WTC11 (cell line): ENCODE measurements around the gene EVC2. TPM values are rescaled to one million over a fixed set of nuclear protein-coding genes. Genes with fewer than 3 reads are reported as not detected.

Experiments
- ATAC-seq: fragments of 200-7000 bp; cut with Tn5 transposase; 2 replicates; pipeline ENCODE4 v1.10.0; 2021; ENCODE audit warnings: mild to moderate bottlenecking, moderate library complexity
- CTCF ChIA-PET: fragments of 300-600 bp; sonication (Branson Sonifier 250); formaldehyde crosslinking; loops from one replicate; lab custom pipeline; 2021; ENCODE audit warnings: antibody characterized with exemption; lab: Charles Lee
- POLR2A ChIA-PET: fragments of 350-600 bp; sonication (Branson Sonifier 250); formaldehyde crosslinking; loops from one replicate; lab custom pipeline; 2021; ENCODE audit warnings: antibody characterized with exemption; lab: Charles Lee
- DNase-seq: peaks from one replicate; pipeline ENCODE4 v3.0.0; 2021; ENCODE audit warnings: low spot score
- H3K27ac Mint-ChIP-seq: 2 replicates; pipeline ENCODE4 v1.8.0; 2021; ENCODE audit warnings: mixed read lengths
- H3K27me3 Mint-ChIP-seq: 2 replicates; pipeline ENCODE4 v1.8.0; 2021; ENCODE audit warnings: low read depth, mild to moderate bottlenecking, moderate library complexity, mixed read lengths
- H3K36me3 Mint-ChIP-seq: 2 replicates; pipeline ENCODE4 v1.8.0; 2021; ENCODE audit warnings: mixed read lengths
- H3K4me1 Mint-ChIP-seq: 2 replicates; pipeline ENCODE4 v1.8.0; 2022; ENCODE audit warnings: mixed read lengths
- H3K4me3 Mint-ChIP-seq: 2 replicates; pipeline ENCODE4 v1.8.0; 2021; ENCODE audit warnings: mild to moderate bottlenecking, moderate library complexity, mixed read lengths
- H3K9me3 Mint-ChIP-seq: 2 replicates; pipeline ENCODE4 v1.8.0; 2021; ENCODE audit warnings: mixed read lengths
- EMX1 ChIP-seq: fragments of 250-450 bp; sonication (Bioruptor Pico); IDR thresholded peaks from 2 replicates; pipeline ENCODE4 v1.8.0; 2021; ENCODE audit warnings: mild to moderate bottlenecking
- FOXK1 ChIP-seq: sonication (generic); formaldehyde crosslinking; IDR thresholded peaks from 2 replicates; pipeline ENCODE4 v1.8.0; 2022; ENCODE audit warnings: mild to moderate bottlenecking, moderate library complexity, missing genetic modification reagents
- GTF2I ChIP-seq: fragments of 250-450 bp; sonication (Bioruptor Pico); conservative IDR thresholded peaks from 2 replicates; pipeline ENCODE4 v1.4.0; 2021; ENCODE audit warnings: mild to moderate bottlenecking
- HMGA2 ChIP-seq: fragments of 250-450 bp; sonication (Bioruptor Pico); IDR thresholded peaks from 2 replicates; pipeline ENCODE4 v1.4.0; 2021; ENCODE audit warnings: mild to moderate bottlenecking, moderate library complexity
- IRF2 ChIP-seq: sonication (generic); formaldehyde crosslinking; IDR thresholded peaks from 2 replicates; pipeline ENCODE4 v1.8.0; 2022; ENCODE audit warnings: low read depth, missing genetic modification reagents, borderline replicate concordance
- KAT7 ChIP-seq: sonication (generic); formaldehyde crosslinking; IDR thresholded peaks from 2 replicates; pipeline ENCODE4 v1.8.1; 2023; ENCODE audit warnings: missing genetic modification reagents, mild to moderate bottlenecking, borderline replicate concordance
- NFE2L1 ChIP-seq: sonication (generic); formaldehyde crosslinking; IDR thresholded peaks from 2 replicates; pipeline ENCODE4 v1.8.1; 2023; ENCODE audit warnings: missing genetic modification reagents
- NR3C1 ChIP-seq: sonication (generic); formaldehyde crosslinking; conservative IDR thresholded peaks from 2 replicates; pipeline ENCODE4 v1.8.1; 2023; ENCODE audit warnings: low read depth, mild to moderate bottlenecking, missing genetic modification reagents
- OVOL2 ChIP-seq: fragments of 250-450 bp; sonication (Bioruptor Pico); IDR thresholded peaks from 2 replicates; pipeline ENCODE4 v1.9.0; 2021; ENCODE audit warnings: mild to moderate bottlenecking, borderline replicate concordance
- SMAD3 ChIP-seq: sonication (generic); formaldehyde crosslinking; IDR thresholded peaks from 2 replicates; pipeline ENCODE4 v1.8.0; 2022; ENCODE audit warnings: missing genetic modification reagents, mild to moderate bottlenecking, borderline replicate concordance
- TCF7 ChIP-seq: sonication (generic); formaldehyde crosslinking; IDR thresholded peaks from 2 replicates; pipeline ENCODE4 v1.8.0; 2022; ENCODE audit warnings: mild to moderate bottlenecking, low read depth, missing genetic modification reagents, moderate library complexity
- TP53 ChIP-seq: sonication (generic); formaldehyde crosslinking; IDR thresholded peaks from 2 replicates; pipeline ENCODE4 v1.8.1; 2023; ENCODE audit warnings: mild to moderate bottlenecking, missing genetic modification reagents
- ZBTB21 ChIP-seq: sonication (generic); formaldehyde crosslinking; IDR thresholded peaks from 2 replicates; pipeline ENCODE4 v1.8.1; 2023; ENCODE audit warnings: mild to moderate bottlenecking, missing genetic modification reagents, borderline replicate concordance
- ZNF121 ChIP-seq: sonication (generic); formaldehyde crosslinking; IDR thresholded peaks from 2 replicates; pipeline ENCODE4 v1.8.0; 2023; ENCODE audit warnings: missing genetic modification reagents
- ZNF219 ChIP-seq: sonication (generic); formaldehyde crosslinking; IDR thresholded peaks from 2 replicates; pipeline ENCODE4 v1.8.0; 2023; ENCODE audit warnings: missing genetic modification reagents, mild to moderate bottlenecking, borderline replicate concordance
- total RNA-seq: library from RNA; stranded (reverse); gene quantifications from 3 replicates; pipeline ENCODE4 v1.2.3, GENCODE V29; 2021
- TF ChIP-seq, protein P1 (sequence below): sonication (generic); formaldehyde crosslinking; IDR thresholded peaks from 2 replicates; pipeline ENCODE4 v1.8.0; 2022; ENCODE audit warnings: missing genetic modification reagents
- TF ChIP-seq, protein P2 (sequence below): fragments of 250-450 bp; sonication (Bioruptor Pico); IDR thresholded peaks from 2 replicates; pipeline ENCODE4 v1.9.0; 2021; ENCODE audit warnings: moderate library complexity, mild to moderate bottlenecking, inconsistent platforms, borderline replicate concordance
- TF ChIP-seq, protein P3 (sequence below): sonication (generic); formaldehyde crosslinking; conservative IDR thresholded peaks from 2 replicates; pipeline ENCODE4 v1.8.1; 2023; ENCODE audit warnings: mild to moderate bottlenecking, low read depth, missing genetic modification reagents, moderate library complexity
- TF ChIP-seq, protein P4 (sequence below): sonication (generic); formaldehyde crosslinking; IDR thresholded peaks from 2 replicates; pipeline ENCODE4 v1.8.1; 2023; ENCODE audit warnings: mild to moderate bottlenecking, missing genetic modification reagents
- TF ChIP-seq, protein P5 (sequence below): sonication (generic); formaldehyde crosslinking; IDR thresholded peaks from 2 replicates; pipeline ENCODE4 v1.8.0; 2023; ENCODE audit warnings: missing genetic modification reagents, mild to moderate bottlenecking, borderline replicate concordance

The EVC2 gene
- total RNA-seq, 1 experiment from 2014 or later: 4.8 TPM

DNA sequence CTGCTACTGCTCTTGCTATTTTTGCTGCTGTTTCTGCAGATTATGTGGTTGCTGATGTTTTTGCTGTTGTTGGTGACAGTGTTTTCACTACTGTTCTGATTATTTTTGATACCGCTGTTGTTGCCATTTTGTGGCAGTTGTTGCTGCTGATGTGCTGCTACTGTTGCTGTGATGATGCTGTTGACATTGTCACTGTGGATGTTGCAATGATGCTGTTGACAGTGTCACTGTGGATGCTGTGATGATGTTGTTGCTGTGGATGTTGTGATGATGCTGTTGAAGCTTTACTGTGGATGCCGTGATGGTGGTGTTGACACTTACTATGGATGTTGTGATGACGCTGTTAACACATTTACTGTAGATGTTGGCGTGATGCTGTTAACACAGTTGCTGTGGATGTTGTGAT lies 180.3 kb downstream of the EVC2 start (continued):
- TF ChIP-seq, protein P1, sequence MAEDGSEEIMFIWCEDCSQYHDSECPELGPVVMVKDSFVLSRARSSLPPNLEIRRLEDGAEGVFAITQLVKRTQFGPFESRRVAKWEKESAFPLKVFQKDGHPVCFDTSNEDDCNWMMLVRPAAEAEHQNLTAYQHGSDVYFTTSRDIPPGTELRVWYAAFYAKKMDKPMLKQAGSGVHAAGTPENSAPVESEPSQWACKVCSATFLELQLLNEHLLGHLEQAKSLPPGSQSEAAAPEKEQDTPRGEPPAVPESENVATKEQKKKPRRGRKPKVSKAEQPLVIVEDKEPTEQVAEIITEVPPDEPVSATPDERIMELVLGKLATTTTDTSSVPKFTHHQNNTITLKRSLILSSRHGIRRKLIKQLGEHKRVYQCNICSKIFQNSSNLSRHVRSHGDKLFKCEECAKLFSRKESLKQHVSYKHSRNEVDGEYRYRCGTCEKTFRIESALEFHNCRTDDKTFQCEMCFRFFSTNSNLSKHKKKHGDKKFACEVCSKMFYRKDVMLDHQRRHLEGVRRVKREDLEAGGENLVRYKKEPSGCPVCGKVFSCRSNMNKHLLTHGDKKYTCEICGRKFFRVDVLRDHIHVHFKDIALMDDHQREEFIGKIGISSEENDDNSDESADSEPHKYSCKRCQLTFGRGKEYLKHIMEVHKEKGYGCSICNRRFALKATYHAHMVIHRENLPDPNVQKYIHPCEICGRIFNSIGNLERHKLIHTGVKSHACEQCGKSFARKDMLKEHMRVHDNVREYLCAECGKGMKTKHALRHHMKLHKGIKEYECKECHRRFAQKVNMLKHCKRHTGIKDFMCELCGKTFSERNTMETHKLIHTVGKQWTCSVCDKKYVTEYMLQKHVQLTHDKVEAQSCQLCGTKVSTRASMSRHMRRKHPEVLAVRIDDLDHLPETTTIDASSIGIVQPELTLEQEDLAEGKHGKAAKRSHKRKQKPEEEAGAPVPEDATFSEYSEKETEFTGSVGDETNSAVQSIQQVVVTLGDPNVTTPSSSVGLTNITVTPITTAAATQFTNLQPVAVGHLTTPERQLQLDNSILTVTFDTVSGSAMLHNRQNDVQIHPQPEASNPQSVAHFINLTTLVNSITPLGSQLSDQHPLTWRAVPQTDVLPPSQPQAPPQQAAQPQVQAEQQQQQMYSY (CRISPR knock-in tag): no peak
- TF ChIP-seq FOXK1 (no peak), HMGA2 (CRISPR knock-in tag) (no peak), TP53 (CRISPR knock-in tag) (no peak), TCF7 (CRISPR knock-in tag) (no peak), NR3C1 (CRISPR knock-in tag) (no peak), IRF2 (no peak)
- TF ChIP-seq, protein P2, sequence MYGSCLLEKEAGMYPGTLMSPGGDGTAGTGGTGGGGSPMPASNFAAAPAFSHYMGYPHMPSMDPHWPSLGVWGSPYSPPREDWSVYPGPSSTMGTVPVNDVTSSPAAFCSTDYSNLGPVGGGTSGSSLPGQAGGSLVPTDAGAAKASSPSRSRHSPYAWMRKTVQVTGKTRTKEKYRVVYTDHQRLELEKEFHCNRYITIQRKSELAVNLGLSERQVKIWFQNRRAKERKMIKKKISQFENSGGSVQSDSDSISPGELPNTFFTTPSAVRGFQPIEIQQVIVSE (CRISPR knock-in tag): no peak

DNA sequence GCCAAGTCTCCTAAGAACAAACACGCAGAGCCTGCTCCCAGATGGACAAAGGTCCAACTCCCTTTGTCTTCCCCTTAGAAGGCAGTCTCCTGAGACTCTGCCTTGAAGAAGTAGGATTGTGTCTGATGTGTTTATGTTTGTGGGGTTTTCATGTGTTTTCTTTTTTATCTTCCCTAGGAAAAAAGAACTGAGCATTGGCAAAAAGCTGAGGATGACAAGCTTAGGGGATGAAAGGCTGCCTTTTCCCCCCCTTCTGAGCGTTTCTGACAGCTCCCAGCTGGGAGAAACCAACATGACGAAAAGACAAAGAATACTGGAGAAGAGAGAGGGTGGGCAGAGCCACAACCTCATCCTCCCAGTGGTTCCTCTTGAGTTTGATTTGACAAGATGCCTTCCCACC lies 181.1 kb downstream of the EVC2 start:
- H3K4me3 Mint-ChIP-seq: no peak overlapping the region
- CTCF ChIA-PET: no interaction called here
- H3K9me3 Mint-ChIP-seq: peaks cover 17% of the 10 kb centered on the region
- no peak overlapping the region for H3K27ac Mint-ChIP-seq
- no peaks in the 10 kb centered on the region for H3K27me3 Mint-ChIP-seq
- POLR2A ChIA-PET: no interaction called here
- H3K4me1 Mint-ChIP-seq: peaks cover 10% of the 10 kb centered on the region
- DNase-seq (no peak), ATAC-seq (no peak)
- no peaks in the 10 kb centered on the region; the same call in 1 of the 2 replicates for H3K36me3 Mint-ChIP-seq
- no peak for TF ChIP-seq NFE2L1 (CRISPR knock-in tag)
- no peak for TF ChIP-seq TCF7 (CRISPR knock-in tag)
- TF ChIP-seq ZNF219 (CRISPR knock-in tag): no peak
- TF ChIP-seq, protein P3, sequence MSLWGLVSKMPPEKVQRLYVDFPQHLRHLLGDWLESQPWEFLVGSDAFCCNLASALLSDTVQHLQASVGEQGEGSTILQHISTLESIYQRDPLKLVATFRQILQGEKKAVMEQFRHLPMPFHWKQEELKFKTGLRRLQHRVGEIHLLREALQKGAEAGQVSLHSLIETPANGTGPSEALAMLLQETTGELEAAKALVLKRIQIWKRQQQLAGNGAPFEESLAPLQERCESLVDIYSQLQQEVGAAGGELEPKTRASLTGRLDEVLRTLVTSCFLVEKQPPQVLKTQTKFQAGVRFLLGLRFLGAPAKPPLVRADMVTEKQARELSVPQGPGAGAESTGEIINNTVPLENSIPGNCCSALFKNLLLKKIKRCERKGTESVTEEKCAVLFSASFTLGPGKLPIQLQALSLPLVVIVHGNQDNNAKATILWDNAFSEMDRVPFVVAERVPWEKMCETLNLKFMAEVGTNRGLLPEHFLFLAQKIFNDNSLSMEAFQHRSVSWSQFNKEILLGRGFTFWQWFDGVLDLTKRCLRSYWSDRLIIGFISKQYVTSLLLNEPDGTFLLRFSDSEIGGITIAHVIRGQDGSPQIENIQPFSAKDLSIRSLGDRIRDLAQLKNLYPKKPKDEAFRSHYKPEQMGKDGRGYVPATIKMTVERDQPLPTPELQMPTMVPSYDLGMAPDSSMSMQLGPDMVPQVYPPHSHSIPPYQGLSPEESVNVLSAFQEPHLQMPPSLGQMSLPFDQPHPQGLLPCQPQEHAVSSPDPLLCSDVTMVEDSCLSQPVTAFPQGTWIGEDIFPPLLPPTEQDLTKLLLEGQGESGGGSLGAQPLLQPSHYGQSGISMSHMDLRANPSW (CRISPR knock-in tag): no peak
- TF ChIP-seq SMAD3 (CRISPR knock-in tag): no peak
- no peak for TF ChIP-seq ZBTB21 (CRISPR knock-in tag)
- TF ChIP-seq, protein P4, sequence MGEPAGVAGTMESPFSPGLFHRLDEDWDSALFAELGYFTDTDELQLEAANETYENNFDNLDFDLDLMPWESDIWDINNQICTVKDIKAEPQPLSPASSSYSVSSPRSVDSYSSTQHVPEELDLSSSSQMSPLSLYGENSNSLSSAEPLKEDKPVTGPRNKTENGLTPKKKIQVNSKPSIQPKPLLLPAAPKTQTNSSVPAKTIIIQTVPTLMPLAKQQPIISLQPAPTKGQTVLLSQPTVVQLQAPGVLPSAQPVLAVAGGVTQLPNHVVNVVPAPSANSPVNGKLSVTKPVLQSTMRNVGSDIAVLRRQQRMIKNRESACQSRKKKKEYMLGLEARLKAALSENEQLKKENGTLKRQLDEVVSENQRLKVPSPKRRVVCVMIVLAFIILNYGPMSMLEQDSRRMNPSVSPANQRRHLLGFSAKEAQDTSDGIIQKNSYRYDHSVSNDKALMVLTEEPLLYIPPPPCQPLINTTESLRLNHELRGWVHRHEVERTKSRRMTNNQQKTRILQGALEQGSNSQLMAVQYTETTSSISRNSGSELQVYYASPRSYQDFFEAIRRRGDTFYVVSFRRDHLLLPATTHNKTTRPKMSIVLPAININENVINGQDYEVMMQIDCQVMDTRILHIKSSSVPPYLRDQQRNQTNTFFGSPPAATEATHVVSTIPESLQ (CRISPR knock-in tag): no peak
- TF ChIP-seq, protein P5, sequence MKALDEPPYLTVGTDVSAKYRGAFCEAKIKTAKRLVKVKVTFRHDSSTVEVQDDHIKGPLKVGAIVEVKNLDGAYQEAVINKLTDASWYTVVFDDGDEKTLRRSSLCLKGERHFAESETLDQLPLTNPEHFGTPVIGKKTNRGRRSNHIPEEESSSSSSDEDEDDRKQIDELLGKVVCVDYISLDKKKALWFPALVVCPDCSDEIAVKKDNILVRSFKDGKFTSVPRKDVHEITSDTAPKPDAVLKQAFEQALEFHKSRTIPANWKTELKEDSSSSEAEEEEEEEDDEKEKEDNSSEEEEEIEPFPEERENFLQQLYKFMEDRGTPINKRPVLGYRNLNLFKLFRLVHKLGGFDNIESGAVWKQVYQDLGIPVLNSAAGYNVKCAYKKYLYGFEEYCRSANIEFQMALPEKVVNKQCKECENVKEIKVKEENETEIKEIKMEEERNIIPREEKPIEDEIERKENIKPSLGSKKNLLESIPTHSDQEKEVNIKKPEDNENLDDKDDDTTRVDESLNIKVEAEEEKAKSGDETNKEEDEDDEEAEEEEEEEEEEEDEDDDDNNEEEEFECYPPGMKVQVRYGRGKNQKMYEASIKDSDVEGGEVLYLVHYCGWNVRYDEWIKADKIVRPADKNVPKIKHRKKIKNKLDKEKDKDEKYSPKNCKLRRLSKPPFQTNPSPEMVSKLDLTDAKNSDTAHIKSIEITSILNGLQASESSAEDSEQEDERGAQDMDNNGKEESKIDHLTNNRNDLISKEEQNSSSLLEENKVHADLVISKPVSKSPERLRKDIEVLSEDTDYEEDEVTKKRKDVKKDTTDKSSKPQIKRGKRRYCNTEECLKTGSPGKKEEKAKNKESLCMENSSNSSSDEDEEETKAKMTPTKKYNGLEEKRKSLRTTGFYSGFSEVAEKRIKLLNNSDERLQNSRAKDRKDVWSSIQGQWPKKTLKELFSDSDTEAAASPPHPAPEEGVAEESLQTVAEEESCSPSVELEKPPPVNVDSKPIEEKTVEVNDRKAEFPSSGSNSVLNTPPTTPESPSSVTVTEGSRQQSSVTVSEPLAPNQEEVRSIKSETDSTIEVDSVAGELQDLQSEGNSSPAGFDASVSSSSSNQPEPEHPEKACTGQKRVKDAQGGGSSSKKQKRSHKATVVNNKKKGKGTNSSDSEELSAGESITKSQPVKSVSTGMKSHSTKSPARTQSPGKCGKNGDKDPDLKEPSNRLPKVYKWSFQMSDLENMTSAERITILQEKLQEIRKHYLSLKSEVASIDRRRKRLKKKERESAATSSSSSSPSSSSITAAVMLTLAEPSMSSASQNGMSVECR: no peak
- TF ChIP-seq, protein P1 (CRISPR knock-in tag): no peak
- TF ChIP-seq HMGA2 (CRISPR knock-in tag): no peak
- no peak for TF ChIP-seq OVOL2 (CRISPR knock-in tag)
- TF ChIP-seq EMX1 (CRISPR knock-in tag): no peak
- TF ChIP-seq KAT7: no peak
- no peak for TF ChIP-seq ZNF121 (CRISPR knock-in tag)
- no peak for TF ChIP-seq GTF2I (CRISPR knock-in tag)
